Esophagus muscularis mucosa (tissue), 4 donors: ENCODE measurements around the gene POLR1E. TPM values are rescaled to one million over a fixed set of nuclear protein-coding genes. Genes with fewer than 3 reads are reported as not detected.

Experiments
- DNase-seq: peaks from one replicate; pipeline ENCODE4 v3.0.0-alpha.2; 2017; ENCODE audit errors: extremely low spot score
- H3K27ac ChIP-seq, 4 donors: fragments of 200-600 bp; sonication (generic); replicated peaks in 1 of 4; 1 replicate in 3 of 4; 2 replicates in 1 of 4; pipeline ENCODE4 v1.5.1; 2016 to 2019; ENCODE audit warnings: mild to moderate bottlenecking in 1 of 4
- H3K27me3 ChIP-seq, 4 donors: fragments of 200-600 bp; sonication (generic); one replicate each; pipeline versions ENCODE4 v1.5.1 to v1.6.0; 2016 to 2019
- H3K36me3 ChIP-seq, 4 donors: fragments of 200-600 bp; sonication (generic); one replicate each; pipeline ENCODE4 v1.5.1; 2016 to 2019
- H3K4me1 ChIP-seq, 4 donors: fragments of 200-600 bp; sonication (generic); one replicate each; pipeline ENCODE4 v1.5.1; 2016 to 2019
- H3K4me3 ChIP-seq, 4 donors: fragments of 200-600 bp; sonication (generic); 1 replicate in 2 of 4; 2 replicates in 2 of 4; pipeline ENCODE4 v1.5.1; 2016 to 2019; ENCODE audit warnings: mild to moderate bottlenecking in 4 of 4, moderate library complexity in 1 of 4
- H3K9me3 ChIP-seq, 4 donors: fragments of 200-600 bp; sonication (generic); 1 replicate in 3 of 4; 2 replicates in 1 of 4; pipeline ENCODE4 v1.5.1; 2016 to 2019
- EP300 ChIP-seq: sonication (generic); formaldehyde crosslinking; IDR thresholded peaks from one replicate; pipeline ENCODE4 v1.6.1; 2017; ENCODE audit warnings: antibody characterized with exemption
- POLR2A ChIP-seq: fragments of 450-650 bp; IDR thresholded peaks from one replicate; pipeline ENCODE4 v1.6.1; 2017; ENCODE audit warnings: antibody characterized with exemption, moderate library complexity, mild to moderate bottlenecking, low read depth
- POLR2AphosphoS5 ChIP-seq, 2 donors: sonication (generic); formaldehyde crosslinking; IDR thresholded peaks; one replicate each; pipeline ENCODE4 v1.6.1; 2017; ENCODE audit warnings: antibody characterized with exemption in 2 of 2
- WGBS: methylation state at CpG from one replicate; pipeline ENCODE4 v1.1.5; 2018; 5-methylcytosine and 5-hydroxymethylcytosine counted together
- intact Hi-C: fragments of 100-400 bp; cut with DNase I; formaldehyde crosslinking; loops from one replicate; pipeline ENCODE4 v1.15.1; 2023
- total RNA-seq, 4 donors: library from RNA; depleted of rRNA; stranded (reverse); fragments of >200 nt; gene quantifications; one replicate each; pipeline versions ENCODE4 v1.1.0 to v1.2.1, GENCODE V29; 2016
- TF ChIP-seq, protein P1 (sequence below), 3 experiments: fragments of 200-600 bp in 2 of 3; fragments of 450-650 bp in 1 of 3; sonication (generic) in 2 of 3; IDR thresholded peaks; one replicate each; pipeline ENCODE4 v1.5.1; 2017 to 2019; ENCODE audit warnings: antibody characterized with exemption in 3 of 3, mild to moderate bottlenecking in 2 of 3, moderate library complexity in 1 of 3

The POLR1E gene
- total RNA-seq, 4 donors from 2014 or later = 17.4 to 36.8 (median 24.5) TPM

DNA sequence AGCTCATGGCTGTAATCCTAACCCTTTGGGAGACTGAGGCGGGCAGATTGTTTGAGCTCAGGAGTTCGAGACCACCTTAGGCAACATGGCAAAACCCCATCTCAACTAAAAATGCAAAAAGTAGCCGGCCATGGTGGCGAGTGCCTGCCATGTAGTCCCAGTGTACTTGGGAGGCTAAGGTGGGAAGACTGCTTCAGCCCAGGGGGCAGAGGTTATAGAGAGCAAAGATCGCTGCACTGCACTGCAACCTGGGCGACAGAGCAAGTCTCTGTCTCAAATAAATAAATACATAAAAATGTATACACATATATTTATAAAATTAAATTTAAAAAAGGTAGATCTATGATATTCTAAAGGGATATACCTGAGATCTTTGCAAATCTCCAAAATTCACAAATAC is 39.9 kb upstream of the POLR1E start:
- TF ChIP-seq POLR2AphosphoS5 (IDR thresholded peaks at IDR 0.05) (no peak), EP300 (no peak)
- Histone ChIP-seq H3K27ac (no peak overlapping the region), H3K27me3 (no peaks in the 10 kb centered on the region), H3K4me3 (no peak overlapping the region), H3K4me1 (peaks cover 0 to 29% (median 9%) of the 10 kb centered on the region in 4 donors), H3K9me3 (no peaks in the 10 kb centered on the region), H3K36me3 (peaks cover 12 to 21% (median 19%) of the 10 kb centered on the region in 4 donors)
- intact Hi-C loops = no loop called here
- DNase-seq = no peak
- 96% methylated on average over 6 of the region's 6 CpGs for WGBS

DNA sequence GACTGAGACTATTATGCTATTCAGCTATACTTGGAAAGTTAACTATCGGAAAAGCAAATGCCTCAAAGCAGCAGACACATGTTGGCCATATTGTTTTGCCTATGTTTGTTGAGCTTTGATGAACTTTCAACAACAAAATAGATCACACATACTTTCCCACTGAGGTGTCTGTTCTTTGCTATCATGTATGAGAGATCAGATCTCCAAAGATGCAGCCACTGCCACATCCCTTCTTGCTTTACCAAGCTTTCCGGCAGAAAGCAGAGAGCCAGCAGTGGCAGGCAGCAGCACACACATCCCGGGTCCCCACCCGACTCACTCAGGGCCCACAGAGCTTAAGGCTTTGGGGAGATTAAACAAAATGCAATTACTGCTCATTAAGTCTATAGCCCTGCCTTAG is 39.3 kb upstream of the POLR1E start:
- intact Hi-C loops = no loop called here
- WGBS = 100% methylated on average over 4 of the region's 4 CpGs
- TF ChIP-seq, protein P1, sequence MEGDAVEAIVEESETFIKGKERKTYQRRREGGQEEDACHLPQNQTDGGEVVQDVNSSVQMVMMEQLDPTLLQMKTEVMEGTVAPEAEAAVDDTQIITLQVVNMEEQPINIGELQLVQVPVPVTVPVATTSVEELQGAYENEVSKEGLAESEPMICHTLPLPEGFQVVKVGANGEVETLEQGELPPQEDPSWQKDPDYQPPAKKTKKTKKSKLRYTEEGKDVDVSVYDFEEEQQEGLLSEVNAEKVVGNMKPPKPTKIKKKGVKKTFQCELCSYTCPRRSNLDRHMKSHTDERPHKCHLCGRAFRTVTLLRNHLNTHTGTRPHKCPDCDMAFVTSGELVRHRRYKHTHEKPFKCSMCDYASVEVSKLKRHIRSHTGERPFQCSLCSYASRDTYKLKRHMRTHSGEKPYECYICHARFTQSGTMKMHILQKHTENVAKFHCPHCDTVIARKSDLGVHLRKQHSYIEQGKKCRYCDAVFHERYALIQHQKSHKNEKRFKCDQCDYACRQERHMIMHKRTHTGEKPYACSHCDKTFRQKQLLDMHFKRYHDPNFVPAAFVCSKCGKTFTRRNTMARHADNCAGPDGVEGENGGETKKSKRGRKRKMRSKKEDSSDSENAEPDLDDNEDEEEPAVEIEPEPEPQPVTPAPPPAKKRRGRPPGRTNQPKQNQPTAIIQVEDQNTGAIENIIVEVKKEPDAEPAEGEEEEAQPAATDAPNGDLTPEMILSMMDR (IDR thresholded peaks at IDR 0.05) = no peak

DNA sequence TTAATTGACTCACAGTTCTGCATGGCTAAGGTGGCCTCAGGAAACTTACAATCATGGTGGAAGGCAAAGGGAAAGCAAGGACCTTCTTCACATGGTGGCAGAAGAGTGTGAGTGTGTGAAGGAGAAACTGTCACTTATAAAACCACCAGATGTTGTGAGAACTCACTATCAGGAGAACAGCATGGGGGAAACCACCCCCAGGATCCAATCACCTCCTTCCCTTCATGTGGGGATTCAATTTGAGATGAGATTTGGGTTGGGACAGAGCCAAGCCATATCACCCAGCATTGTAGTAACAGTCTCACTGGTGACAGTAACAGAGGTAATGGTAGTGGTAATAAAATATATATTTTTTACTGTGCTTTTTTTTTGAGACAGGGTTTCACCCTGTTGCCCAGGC is 38.6 kb upstream of the POLR1E start:
- TF ChIP-seq, protein P1 (IDR thresholded peaks at IDR 0.05) = no peak
- TF ChIP-seq EP300 (no peak), POLR2A (no peak), POLR2AphosphoS5 (IDR thresholded peaks at IDR 0.05) (no peak)
- Histone ChIP-seq H3K27me3 (no peaks in the 10 kb centered on the region), H3K36me3 (peaks cover 2 to 8% (median 7%) of the 10 kb centered on the region in 4 donors), H3K9me3 (no peaks in the 10 kb centered on the region), H3K27ac (no peak overlapping the region), H3K4me3 (no peak overlapping the region), H3K4me1 (peaks cover 5 to 42% (median 22%) of the 10 kb centered on the region in 4 donors)
- intact Hi-C loops = no loop called here
- DNase-seq = no peak

More for the DNA sequence above, 39.3 kb upstream of the POLR1E start:
- H3K4me3 ChIP-seq = no peak overlapping the region
- peaks cover 10 to 15% (median 14%) of the 10 kb centered on the region in 4 donors for H3K36me3 ChIP-seq
- peaks cover 0 to 35% (median 15%) of the 10 kb centered on the region in 4 donors for H3K4me1 ChIP-seq
- DNase-seq = no peak
- H3K27ac ChIP-seq = no peak overlapping the region
- no peaks in the 10 kb centered on the region for H3K27me3 ChIP-seq
- no peaks in the 10 kb centered on the region for H3K9me3 ChIP-seq

DNA sequence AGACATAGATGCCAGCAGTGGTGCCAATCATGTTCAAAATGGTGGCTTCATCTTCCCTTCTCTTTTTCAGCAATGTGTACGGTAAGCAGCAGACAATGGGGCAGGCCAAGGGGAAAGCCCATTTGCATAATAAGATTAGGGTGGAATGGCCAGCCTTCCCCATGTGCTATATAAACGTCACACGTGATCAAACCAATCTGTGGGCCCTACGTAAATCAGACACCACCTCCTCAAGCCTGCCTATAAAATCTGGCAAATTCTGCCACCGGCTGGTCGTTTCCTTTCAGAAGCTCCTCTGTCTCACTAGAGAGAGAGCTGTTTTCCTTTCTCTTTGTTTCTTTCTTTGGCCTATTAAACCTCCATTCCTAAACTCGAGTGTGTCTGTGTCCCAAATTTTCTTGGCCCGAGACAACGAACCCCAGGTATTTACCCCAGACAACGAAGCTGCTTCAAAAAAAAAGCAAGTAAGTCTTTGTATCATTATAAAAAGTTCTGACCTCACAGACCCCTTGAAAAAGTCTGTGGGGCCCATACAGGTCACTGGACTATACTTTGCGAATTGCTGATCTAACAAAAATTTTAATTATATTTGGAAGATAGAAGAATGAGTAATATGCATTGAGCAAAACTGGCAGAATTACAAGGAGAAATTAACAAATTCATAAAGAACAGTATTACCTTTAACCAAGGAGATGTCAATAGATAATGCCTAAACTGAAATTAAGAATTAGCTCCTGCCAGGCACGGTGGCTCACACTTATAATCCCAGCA is 35.7 kb upstream of the POLR1E start:
- Histone ChIP-seq H3K27me3 (no peaks in the 10 kb centered on the region), H3K4me1 (peaks cover 6 to 59% (median 39%) of the 10 kb centered on the region in 4 donors), H3K4me3 (no peak overlapping the region), H3K27ac (no peak overlapping the region), H3K9me3 (peaks cover 0 to 2% (median 0%) of the 10 kb centered on the region in 4 donors), H3K36me3 (peaks cover 0 to 1% (median 0%) of the 10 kb centered on the region in 4 donors)
- TF ChIP-seq POLR2A = no peak
- intact Hi-C loops = no loop called here
- DNase-seq = no peak
- WGBS = 86% methylated on average over 12 of the region's 12 CpGs

DNA sequence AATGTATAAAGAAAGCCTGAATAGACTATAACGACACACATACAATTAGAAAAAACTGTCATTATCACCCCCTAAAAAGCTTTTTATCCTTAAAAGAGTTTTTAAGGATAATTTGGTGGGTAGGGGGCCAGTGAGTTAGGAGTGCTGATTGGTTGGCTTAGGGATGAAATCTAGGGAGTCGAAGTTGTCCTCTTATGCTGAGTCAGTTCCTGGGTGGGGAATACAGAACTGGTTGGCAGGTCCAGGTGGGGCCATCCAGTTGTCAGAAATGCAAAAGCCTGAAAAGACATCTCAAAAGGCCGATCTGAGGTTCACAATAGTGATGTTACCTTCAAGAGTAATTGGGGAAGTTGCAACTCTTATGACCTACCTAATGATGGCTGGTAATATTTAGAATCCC is 34.1 kb upstream of the POLR1E start:
- 77% methylated on average over 3 of the region's 3 CpGs for WGBS
- H3K27ac ChIP-seq = peak overlapping the region; percentile 37 to 66 (median 56)

More for the DNA sequence above, 34.1 kb upstream of the POLR1E start:
- Histone ChIP-seq H3K9me3 (peaks cover 0 to 6% (median 0%) of the 10 kb centered on the region in 4 donors), H3K27me3 (no peaks in the 10 kb centered on the region), H3K36me3 (peaks cover 0 to 7% (median 0%) of the 10 kb centered on the region in 4 donors), H3K4me1 (peaks cover 6 to 66% (median 37%) of the 10 kb centered on the region in 4 donors), H3K4me3 (no peak overlapping the region)
- intact Hi-C loops = no loop called here
- DNase-seq = no peak
- TF ChIP-seq, protein P1 (IDR thresholded peaks at IDR 0.05) = no peak
- no peak for TF ChIP-seq EP300
- TF ChIP-seq POLR2A = no peak
- TF ChIP-seq POLR2AphosphoS5 (IDR thresholded peaks at IDR 0.05) = no peak
